GOT3 (cell line): ENCODE measurements around the gene EYA2.

Experiments used
- DNase-seq: peaks from one replicate; lab custom pipeline; 2025; ENCODE audit warnings: mixed read lengths; lab: John Stamatoyannopoulos, UW

Gene EYA2

DNA sequence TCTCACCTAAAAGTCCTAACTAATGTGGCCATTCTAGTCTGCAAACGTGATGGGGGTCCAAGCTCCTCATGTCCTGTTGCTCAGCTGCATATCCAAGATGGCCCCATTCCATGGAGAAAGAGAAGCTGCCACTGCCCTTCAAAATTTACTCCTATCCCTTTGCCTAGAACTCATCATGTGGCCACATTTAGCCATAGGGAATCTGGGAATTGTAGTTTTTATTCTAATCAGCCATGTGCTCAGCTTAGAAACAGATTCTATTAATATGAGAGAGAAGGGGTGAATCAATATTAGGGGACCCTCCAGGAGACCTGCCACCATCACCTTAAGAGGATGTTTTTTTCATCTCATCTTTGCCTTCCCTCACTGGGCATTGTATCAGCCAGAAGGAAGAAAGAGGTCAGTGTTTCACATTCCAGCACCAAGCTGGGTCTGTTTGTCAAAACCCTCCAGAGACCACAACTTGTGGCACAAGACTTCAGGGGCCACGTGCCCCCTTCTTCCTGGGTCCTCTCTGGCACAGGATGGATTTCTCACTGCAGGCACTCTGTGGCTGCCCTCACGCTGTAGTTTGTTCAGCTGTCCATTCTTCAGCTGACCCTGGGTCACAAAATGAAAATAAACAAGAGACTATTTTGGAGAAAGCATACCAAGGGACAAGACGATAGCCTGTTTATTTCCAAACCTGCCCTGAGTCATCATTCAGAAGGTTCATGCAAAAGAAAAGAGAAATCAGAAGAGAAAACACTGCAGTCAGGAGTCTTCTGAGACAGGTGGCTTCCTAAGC lies 172.0 kb downstream of the EYA2 start:
- no peak for DNase-seq

DNA sequence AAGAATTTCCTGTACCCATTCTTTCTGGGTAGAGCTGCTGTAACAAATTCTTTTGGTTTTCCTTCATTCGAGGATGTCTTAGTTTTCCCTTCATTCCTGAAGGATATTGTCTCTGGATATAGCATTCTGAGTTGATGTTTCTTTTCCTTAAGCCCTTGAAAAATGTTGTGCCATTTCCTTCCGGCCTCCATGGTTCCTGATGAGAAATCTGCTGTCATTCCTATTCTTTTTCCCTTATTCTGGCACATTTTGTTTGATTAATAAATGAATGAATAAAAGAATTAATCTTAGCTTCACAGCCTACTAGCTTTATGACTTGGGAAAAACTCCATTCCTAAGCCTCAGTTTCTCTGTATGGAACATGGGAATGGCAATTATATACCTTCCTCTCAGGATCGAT lies 173.1 kb downstream of the EYA2 start:
- no peak for DNase-seq

DNA sequence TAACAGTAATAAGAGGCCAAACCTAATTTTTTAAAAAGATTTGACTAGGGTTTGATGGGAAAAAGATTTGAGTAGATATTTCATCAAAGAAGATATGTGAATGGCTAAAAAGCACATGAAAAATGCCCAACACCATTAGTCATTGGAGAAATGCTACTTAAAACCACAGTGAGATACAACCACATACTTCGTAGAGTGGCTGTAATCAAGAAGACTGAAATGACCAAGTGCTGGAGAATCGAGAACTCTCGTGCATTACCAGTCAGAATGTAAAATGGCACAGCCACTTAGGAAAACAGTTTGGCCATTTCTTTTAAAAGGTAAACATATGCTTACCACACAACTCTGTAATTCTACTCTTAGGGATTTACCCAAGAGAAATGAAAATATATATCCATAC lies 175.5 kb downstream of the EYA2 start:
- no peak for DNase-seq

DNA sequence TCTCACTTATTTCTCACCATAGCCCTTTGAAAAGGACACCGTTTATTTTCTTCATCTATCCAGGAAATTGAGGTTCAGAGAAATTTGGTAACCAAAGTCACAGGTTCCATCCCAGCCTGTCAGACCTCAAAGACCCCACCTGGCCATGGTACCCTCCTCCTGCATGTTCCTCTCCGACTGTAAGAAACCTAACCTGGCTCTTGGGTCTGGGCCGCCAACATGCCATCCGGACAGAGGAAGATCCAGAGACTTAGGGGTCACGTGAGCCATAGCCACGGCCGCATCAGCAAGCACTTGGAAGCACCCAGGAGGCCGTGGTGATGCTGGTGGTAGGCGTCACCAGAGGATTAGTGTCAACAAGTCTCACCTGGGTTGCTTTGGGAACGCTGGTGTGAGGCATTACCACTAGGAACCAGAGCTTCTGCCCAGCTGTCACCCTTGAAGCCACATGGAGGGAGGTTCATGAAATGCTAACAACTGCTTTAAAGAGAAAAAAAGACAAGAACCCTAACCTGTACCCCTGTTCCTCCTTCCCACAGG lies 177.1 kb downstream of the EYA2 start:
- no peak for DNase-seq

DNA sequence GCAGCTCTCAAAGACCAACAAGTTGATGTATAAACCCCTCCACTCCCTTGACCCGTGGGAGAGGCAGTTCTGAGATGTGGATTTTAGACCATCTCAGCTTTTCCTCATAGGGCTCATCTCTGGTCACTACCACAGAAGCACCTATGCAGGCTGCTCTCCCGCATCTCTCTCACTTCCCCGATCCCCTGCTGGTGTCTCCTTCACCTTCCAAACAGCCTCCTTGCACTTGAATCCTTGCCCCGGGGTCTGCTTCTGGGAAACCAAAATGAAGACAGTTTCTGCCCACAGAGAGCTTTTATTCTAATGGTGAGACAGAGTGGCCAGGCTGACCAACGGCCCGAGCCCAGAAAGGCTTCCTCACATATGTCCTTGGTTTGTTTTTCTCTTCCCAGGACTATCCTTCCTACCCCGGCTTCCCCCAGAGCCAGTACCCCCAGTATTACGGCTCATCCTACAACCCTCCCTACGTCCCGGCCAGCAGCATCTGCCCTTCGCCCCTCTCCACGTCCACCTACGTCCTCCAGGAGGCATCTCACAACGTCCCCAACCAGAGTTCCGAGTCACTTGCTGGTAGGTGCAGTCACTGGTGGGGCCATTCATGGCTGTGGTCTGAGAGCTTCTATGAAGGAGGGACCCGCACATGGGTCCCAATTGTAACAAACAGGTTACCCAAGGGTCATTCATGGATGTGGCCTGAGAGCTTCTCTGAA lies 179.3 kb downstream of the EYA2 start:
- no peak for DNase-seq

DNA sequence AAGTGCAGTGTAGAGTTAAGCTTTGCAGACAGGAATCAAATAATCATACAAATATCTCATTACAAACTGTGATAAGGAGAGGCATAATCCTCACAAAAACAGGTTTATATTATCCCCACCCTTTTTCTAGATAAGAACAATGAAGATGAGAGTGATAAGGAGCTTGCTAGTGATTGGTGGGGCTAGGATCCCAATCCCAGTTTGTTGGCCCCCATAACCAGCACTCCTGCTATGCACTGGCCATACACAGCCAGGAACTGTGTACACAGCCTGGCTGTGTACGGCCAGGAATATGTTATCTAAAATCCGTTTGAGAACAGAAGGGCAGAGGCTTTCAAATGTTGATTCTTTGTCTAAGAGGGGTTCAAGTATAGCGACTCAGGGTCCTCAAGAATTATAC lies 180.6 kb downstream of the EYA2 start:
- no peak for DNase-seq

DNA sequence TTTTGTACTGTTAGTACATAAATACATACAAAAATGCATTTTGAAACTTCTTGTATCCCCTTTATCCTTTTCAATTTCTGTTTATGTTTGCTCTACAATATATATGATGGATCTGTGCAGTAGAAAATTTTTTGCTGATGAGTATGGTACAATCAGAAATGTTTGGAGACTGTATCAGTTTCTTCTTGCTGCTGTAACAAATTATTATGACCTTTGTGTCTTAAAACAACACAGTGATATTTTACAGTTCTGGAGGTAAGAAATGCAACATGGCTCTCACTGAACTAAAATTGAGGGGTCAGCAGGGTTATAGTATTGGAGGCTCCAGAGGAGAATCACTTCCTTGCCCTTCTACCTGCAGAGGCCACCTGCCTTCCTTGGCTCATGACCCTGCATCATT lies 184.4 kb downstream of the EYA2 start:
- DNase-seq: no peak

DNA sequence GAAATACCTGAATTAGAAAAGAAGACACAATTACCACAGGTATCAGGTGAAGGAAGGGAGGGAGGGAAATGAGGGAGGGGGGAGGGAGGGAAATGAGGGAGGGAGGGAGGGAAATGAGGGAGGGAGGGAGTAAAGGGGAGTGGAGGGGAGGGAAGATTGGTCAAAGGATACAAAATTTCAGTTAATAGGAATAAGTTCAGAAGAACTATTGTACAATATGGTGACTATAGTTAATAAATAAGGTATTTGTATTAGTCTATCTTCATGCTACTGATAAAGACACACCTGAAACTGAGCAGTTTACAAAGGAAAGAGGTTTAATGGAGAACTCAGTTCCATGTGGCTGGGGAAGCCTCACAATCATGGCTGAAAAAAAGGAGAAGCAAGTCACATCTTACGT lies 185.7 kb downstream of the EYA2 start:
- DNase-seq: no peak

DNA sequence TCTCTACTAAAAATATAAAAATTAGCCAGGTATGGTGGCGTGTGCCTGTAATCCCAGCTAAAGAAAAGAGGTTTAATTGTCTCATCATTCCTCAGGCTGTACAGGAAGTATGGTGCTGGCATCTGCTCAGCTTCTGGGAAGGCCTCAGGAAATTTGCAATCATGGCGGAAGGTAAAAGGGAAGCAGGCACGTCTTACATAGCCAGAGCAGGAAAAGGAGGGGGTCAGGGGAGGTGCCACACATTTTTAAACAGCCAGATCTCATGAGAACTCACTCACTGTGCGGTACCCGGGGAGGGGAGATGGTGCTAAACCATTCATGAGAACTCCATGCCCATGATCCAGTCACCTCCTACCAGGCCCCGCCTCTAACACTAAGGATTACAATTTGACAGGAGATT lies 191.7 kb downstream of the EYA2 start:
- no peak for DNase-seq

DNA sequence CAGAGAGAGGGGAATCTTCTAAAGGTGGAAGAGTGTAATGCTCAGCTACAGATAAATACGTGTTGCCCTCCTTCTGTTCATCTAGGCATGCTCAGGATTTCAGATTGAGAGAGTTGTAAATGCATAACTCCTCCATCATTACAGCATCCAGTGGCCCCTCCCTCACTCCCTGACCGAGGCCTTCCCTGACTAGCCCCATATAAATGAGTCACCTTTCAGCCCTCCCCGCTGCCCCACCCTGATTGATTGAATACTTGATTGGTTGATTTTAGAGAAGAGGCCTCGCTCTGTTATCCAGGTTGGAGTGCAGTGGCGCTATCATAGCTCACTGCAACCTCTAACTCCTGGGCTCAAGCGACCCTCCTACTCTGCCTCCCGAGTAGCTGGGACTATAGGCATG lies 193.7 kb downstream of the EYA2 start:
- DNase-seq: no peak

DNA sequence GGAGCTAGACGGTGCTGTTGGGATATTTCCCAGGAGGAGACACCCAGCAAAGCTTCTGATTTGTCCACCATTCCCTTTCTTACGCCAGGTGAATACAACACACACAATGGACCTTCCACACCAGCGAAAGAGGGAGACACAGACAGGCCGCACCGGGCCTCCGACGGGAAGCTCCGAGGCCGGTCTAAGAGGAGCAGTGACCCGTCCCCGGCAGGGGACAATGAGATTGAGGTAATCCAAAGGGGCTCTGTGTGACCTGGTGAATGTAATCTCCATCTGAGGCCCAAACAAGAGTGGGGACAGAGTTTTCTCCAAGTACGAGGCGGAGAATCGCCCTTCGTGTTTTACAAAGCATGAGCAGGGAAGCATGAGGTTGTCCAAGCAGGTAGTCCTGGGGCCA lies 194.5 kb downstream of the EYA2 start:
- DNase-seq: no peak

DNA sequence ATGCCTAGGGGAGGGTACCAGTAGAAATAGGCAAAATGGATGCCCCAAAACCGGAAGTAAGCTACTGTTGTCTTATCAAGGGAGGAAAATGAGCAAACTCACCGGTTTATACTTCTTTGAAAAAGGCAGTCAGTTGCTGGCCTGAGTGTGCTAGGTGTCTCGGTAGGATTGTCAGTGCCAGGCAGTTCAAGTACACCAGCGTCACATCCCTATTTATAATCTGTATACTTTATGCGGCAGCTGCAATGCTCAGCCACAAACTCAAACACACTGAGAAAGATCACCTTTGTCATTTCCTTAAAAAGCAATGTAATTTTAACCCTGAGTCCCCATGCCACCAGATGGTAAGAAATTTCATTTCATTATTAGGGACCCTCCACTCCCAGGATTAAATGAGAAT lies 196.2 kb downstream of the EYA2 start:
- no peak for DNase-seq

DNA sequence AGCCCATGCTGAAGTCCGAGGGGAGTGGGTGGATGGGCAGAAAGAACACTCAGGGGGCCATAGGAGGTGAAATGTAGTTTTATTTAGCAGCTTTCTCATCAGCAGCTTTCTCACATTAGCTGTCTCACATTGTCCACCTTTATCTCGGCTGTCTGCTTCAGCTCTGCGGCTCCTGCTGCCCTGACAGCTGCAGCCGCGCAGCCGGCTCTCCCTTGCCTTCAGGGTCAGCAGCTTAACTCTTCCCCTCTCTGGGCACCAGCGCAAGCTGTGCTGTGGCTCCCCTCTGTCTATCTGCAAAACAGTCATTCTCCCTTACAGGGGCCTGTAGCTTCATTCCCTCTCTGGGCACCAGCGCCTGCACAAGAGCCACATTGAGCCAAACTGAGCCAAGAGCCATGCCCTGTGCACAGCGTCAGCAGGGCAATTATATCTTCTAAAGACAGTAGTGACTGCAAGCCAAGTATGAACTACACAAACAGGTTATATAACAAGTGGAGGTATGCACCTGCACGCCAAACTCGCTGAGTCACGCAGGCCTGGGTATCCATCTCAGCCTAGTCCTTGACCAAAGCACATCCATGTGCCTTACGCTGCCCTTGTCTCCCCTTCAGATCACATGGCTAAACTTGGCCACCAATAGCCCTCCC lies 198.8 kb downstream of the EYA2 start:
- no peak for DNase-seq

DNA sequence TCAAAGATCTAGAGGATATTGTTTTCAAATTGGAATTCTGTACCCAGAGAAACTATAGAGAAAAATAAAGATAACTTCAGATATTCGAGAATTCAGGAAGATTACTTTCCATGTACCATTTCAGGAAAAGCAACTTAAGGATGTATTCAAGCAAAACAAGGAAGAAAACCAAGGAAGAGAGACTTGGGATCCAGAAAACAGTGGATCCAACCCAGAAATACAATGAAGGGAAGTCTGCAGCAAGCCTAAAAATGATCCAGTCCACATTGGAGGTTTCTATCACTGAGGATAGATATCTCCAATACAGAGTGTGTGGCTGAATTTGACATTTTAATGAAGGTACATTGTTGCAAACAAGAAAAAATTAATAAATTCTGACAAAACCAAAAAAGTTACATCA lies 201.0 kb downstream of the EYA2 start:
- DNase-seq: no peak

DNA sequence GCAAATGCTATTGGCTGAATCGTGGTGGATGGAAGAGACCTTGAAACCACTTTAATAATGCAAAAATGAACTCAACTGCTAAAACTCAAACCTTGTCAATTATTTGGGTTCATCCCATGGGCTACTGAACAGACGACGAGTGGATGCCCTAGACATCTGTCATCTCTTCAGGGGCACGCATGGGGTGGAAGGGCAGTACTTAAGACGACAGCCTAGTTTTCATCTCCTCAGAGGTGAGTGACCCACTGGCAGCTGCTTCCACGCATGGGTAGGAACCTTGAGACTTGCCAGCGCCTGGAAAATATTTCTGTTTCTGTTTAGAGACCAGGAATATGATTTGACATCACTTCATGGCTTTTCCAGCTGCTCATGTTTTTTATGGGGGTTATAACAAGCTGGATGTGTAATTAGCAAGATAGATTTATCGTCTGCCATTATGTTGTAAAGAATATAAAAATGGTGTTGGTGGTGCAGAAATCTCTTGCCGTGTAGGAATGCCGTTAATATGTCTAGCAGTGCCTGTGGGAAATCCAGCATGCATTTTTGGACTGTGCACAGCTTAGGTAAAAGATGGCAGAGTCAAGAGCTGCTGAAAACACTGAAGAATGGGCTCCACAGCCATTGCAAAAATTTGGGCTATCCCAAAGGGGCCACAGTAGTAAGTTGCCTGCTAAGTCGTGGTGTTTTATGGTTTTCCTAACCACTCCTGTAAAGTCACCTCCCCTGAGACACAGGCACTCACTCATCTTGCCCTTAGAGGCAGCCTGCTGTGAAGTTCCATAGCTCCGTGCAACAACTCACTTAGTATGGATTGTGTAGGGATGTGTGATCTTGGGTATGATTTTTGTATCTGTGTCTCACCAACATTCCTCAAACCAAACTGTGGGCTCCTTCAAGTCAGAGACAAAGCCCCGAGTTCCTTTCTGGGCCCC lies 203.3 kb downstream of the EYA2 start:
- DNase-seq: no peak

DNA sequence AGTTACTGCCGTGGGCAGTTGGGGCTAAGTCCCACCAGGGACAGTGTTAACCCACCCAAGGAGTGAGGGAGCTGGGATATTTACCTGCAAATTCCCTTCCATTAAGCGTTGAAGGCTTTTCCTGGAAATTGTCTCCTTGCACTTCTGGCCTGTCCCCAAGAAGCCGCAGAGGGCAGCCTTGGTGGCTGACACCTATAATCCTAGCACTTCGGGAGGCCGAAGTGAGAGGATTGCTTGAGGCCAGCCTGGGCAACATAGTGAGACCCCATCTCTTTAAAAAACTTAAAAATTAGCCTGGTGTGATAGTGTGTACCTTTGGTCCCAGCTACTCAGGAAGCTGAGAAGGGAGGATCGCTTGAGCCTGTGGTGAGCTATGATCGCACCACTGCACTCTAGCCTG lies 204.4 kb downstream of the EYA2 start:
- DNase-seq: no peak

DNA sequence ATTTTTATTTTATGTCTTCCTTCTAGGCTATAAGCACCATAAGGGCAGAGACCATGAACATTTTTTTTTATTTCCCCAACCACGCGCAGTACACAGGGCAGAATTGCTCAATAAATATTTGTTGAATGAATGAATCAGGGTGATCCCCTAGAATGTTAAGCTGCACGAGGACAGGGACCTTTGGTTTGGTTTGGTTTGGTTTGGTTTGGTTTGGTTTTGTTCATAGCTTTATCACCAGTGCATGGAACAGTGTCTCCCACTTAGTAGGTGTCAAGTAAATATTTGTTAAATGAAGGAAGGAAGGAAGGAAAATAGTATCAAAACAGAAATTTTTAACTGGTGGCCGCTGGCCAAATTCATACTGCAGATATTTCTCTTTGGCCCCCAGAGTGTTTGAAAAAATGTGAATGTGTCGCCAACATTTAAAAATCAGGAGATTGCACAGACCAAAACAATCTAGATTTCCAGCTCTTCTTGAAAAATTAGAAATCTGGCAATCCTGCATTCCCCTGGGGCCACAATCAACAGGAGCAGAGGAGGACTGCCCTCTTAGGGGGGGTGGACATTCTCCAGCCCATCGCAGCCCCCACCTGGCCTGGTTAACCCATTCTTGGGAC lies 205.3 kb downstream of the EYA2 start:
- DNase-seq: no peak

DNA sequence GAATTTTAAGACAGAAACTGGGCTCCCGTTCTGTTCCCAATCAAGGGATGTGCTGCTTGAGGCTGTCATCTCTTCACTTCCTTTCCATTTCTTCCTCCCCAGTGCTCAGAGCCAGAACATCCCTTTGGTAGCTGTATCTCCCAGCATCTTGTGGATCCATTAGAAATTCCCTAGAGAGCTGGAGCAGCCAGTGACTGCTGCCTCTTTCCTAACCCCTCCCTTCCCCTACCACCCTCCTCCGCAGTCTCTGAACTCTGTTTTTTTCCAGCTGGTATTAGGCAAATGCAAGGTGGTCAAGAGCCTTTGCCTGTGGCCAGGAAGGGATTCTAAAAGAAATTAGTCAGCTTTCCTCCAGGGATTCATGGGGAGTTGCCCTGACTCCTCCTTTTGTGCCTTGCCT lies 208.0 kb downstream of the EYA2 start:
- no peak for DNase-seq

DNA sequence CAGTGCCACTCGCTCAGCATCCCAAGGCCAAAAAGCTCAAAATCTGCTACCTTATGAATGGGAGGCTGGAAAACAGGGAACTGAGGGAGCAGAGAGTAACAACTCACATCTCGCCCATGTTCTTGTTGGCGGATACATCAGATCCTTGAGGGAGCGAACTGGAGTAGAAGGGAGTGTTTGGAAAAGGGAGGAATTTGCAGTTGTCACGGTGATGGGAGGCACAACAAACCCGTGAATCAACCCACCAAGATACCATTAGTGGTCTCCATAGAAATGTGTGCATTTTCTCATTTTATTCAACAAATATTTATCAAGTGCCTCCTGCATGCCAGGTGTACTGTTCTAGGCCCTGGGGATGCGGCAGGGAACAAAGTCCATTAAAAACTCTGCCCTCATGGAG lies 212.1 kb downstream of the EYA2 start:
- no peak for DNase-seq

DNA sequence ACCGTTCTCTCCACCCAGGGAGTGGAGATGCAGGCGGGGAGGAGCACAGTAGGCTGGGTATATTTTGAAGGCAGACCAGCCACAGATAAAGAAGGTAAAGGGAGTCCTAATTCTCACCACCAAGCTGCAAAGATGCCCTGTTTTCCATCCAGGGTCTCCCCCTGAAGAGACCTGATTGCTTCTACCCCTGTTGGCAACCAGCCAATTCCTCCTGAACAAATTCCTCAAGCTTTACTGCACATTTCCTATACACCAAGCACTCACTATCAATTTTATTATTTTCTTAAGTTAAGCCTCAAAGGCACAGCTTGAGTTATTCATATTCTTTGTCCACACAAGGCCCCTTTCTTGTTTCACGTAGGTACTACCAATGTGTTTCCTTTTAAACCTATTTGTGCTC lies 214.4 kb downstream of the EYA2 start:
- no peak for DNase-seq

DNA sequence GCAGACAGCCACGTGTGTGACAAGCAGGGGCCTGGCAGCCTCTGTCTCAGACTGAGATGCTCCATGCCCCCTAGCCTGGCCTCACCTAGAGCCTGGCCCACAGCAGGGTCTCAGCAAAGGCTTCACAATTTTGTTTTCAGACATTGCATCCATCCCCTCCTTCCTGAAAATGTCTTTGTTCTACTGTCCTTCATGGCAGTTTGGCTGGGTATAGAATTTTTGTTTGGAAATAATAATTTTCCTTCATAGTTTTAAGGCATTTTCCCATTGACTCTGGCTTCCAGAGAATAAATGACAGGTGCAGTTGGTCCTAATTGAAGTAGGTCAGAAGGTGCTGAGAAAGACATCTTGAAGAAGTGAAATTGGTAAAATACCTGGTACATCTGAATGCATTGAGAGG lies 216.2 kb downstream of the EYA2 start:
- DNase-seq: no peak

DNA sequence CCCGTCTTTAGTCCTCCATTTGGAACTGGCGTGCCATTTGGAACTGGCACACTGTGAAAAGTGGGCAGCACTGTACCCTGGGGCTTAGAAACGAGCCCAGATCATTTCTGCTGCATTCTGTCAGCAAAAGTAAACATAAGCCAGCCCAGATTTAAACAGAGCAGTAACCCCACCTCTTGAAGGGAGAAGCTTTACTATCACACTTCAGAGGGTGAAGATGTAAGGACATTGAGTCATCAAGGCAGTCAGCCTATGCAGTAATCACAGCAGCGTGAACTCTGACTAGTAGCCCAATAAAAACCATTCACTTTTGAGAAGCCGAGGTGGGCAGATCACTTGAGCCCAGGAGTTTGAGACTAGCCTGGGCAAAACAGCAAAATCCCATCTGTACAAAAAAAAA lies 216.9 kb downstream of the EYA2 start:
- DNase-seq: no peak
